ENCODE measurements around the gene CEP152. TPM values are rescaled to one million over a fixed set of nuclear protein-coding genes. Genes with fewer than 3 reads are reported as not detected.

CEP152 gene
- polyA plus RNA-seq, 1 donor from 2014 or later: 1.3 TPM

GRCh38 chr15:48765022-48765421 is 45.8 kb downstream of the CEP152 start:
- no peaks in the 10 kb centered on the region for H3F3A ChIP-seq (ENCODE audit: insufficient read depth, low read length, poor library complexity, severe bottlenecking)
- no peak overlapping the region for H3K9ac ChIP-seq (ENCODE audit: low read length)
- H3K27me3 ChIP-seq (ENCODE audit: insufficient read depth, low read depth, low read length): no peaks in the 10 kb centered on the region
- H3K4me2 ChIP-seq (ENCODE audit: low read length): no peak overlapping the region
- H3K36me3 ChIP-seq (ENCODE audit: insufficient read depth, low read length): no peaks in the 10 kb centered on the region
- H3K9me3 ChIP-seq (ENCODE audit: low read length): no peaks in the 10 kb centered on the region
- TF ChIP-seq POLR2AphosphoS5 (IDR thresholded peaks at IDR 0.05) (no peak), MXI1 (conservative IDR thresholded peaks at IDR 0.05; ENCODE audit: poor library complexity, severe bottlenecking) (no peak), RAD21 (conservative IDR thresholded peaks at IDR 0.05) (no peak)
- no peak overlapping the region for H3K4me3 ChIP-seq (ENCODE audit: low read length)
- H3K79me2 ChIP-seq (replicated peaks; ENCODE audit: insufficient read depth, low read length): no peaks in the 10 kb centered on the region
- no peak overlapping the region for H3K27ac ChIP-seq (ENCODE audit: low read length)
- H3K9me2 ChIP-seq (ENCODE audit: insufficient read depth, low read length): no peaks in the 10 kb centered on the region
- H4K20me1 ChIP-seq (ENCODE audit: insufficient read depth): no peaks in the 10 kb centered on the region
- no peak overlapping the region for H2AFZ ChIP-seq (ENCODE audit: low read depth, low read length)

- Histone ChIP-seq H3K9me3 (ENCODE audit: low read length) (no peaks in the 10 kb centered on the region), H3K79me2 (replicated peaks; ENCODE audit: insufficient read depth, low read length) (no peaks in the 10 kb centered on the region), H3K9ac (ENCODE audit: low read length) (no peak overlapping the region), H3K27me3 (ENCODE audit: insufficient read depth, low read depth, low read length) (no peaks in the 10 kb centered on the region), H3K9me2 (ENCODE audit: insufficient read depth, low read length) (no peaks in the 10 kb centered on the region), H3K36me3 (ENCODE audit: insufficient read depth, low read length) (no peaks in the 10 kb centered on the region), H4K20me1 (ENCODE audit: insufficient read depth) (no peaks in the 10 kb centered on the region), H2AFZ (ENCODE audit: low read depth, low read length) (no peak overlapping the region), H3K27ac (ENCODE audit: low read length) (no peak overlapping the region), H3K4me2 (ENCODE audit: low read length) (no peak overlapping the region), H3K4me3 (ENCODE audit: low read length) (no peak overlapping the region), H3F3A (ENCODE audit: insufficient read depth, low read length, poor library complexity, severe bottlenecking) (no peaks in the 10 kb centered on the region)
- TF ChIP-seq POLR2AphosphoS5 (IDR thresholded peaks at IDR 0.05): no peak
- no peak for TF ChIP-seq REST (IDR thresholded peaks at IDR 0.05; ENCODE audit: borderline replicate concordance)
- no peak for TF ChIP-seq SMC3 (conservative IDR thresholded peaks at IDR 0.05; ENCODE audit: poor library complexity)
- TF ChIP-seq EP300 (conservative IDR thresholded peaks at IDR 0.05; ENCODE audit: poor library complexity, severe bottlenecking): no peak
- TF ChIP-seq MXI1 (conservative IDR thresholded peaks at IDR 0.05; ENCODE audit: poor library complexity, severe bottlenecking): no peak
- TF ChIP-seq TAF1 (IDR thresholded peaks at IDR 0.05; ENCODE audit: low read depth): no peak
- no peak for TF ChIP-seq EZH2 (IDR thresholded peaks at IDR 0.05; ENCODE audit: borderline replicate concordance, insufficient read depth, low read length, poor library complexity, severe bottlenecking)
- TF ChIP-seq RAD21 (conservative IDR thresholded peaks at IDR 0.05): no peak
- TF ChIP-seq CTCF (IDR thresholded peaks at IDR 0.05; ENCODE audit: poor library complexity, severe bottlenecking): no peak
These were observed 49.3 kb downstream of the CEP152 start for GRCh38 chr15:48761393-48762158.

Measured in neural cell (in vitro differentiated cells).